HEK293T (cell line): ENCODE data around the gene BTBD17.

ENCODE experiments used
- ARNT ChIP-seq: fragments of 450-650 bp; IDR thresholded peaks from 2 replicates; pipeline ENCODE4 v1.6.1; 2017; ENCODE audit warnings: mild to moderate bottlenecking
- BHLHE40 ChIP-seq: fragments of 450-650 bp; IDR thresholded peaks from 2 replicates; pipeline ENCODE4 v1.6.1; 2016; ENCODE audit warnings: mild to moderate bottlenecking, moderate library complexity, borderline replicate concordance
- FOXA1 ChIP-seq: fragments of 450-650 bp; IDR thresholded peaks from 2 replicates; pipeline ENCODE4 v1.6.1; 2016; ENCODE audit warnings: mild to moderate bottlenecking
- FOXM1 ChIP-seq: fragments of 450-650 bp; IDR thresholded peaks from 2 replicates; pipeline ENCODE4 v1.6.1; 2017; ENCODE audit warnings: mild to moderate bottlenecking, borderline replicate concordance
- HDGF ChIP-seq: fragments of 450-650 bp; IDR thresholded peaks from 2 replicates; pipeline ENCODE4 v1.6.1; 2017; ENCODE audit warnings: antibody characterized with exemption, borderline replicate concordance
- L3MBTL2 ChIP-seq: fragments of 450-650 bp; conservative IDR thresholded peaks from 2 replicates; pipeline ENCODE4 v1.6.1; 2016; ENCODE audit warnings: mild to moderate bottlenecking
- SP1 ChIP-seq: fragments of 450-650 bp; IDR thresholded peaks from 2 replicates; pipeline ENCODE4 v1.6.1; 2017
- TF ChIP-seq, protein P1 (sequence below): fragments of 450-650 bp; IDR thresholded peaks from 2 replicates; pipeline ENCODE4 v1.6.1; 2016

- no peak for TF ChIP-seq ARNT
- TF ChIP-seq L3MBTL2 = no peak
- TF ChIP-seq FOXM1 = no peak
- TF ChIP-seq SP1 = no peak
- TF ChIP-seq, protein P1, sequence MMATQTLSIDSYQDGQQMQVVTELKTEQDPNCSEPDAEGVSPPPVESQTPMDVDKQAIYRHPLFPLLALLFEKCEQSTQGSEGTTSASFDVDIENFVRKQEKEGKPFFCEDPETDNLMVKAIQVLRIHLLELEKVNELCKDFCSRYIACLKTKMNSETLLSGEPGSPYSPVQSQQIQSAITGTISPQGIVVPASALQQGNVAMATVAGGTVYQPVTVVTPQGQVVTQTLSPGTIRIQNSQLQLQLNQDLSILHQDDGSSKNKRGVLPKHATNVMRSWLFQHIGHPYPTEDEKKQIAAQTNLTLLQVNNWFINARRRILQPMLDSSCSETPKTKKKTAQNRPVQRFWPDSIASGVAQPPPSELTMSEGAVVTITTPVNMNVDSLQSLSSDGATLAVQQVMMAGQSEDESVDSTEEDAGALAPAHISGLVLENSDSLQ = no peak
- no peak for TF ChIP-seq BHLHE40
- TF ChIP-seq FOXA1 = no peak
- TF ChIP-seq HDGF = no peak
Measured at GRCh38 chr17:74326506-74326905, 35.2 kb downstream of the BTBD17 start.
